Trophoblast cell (in vitro differentiated cells and primary cell): ENCODE results near the gene TTK.
"Not testable (repeated sequence)": the region's sequence is repeated elsewhere in the genome, so short reads cannot be mapped to it uniquely, and the experiment has no call there.

Source experiments
- DNase-seq, 2 donors: peaks; one replicate each; pipeline ENCODE4 v3.0.0-alpha.2; 2016
- H2AFZ ChIP-seq: 2 replicates; pipeline ENCODE4 v1.6.1; 2013; ENCODE audit warnings: low read length, moderate library complexity, mild to moderate bottlenecking; ENCODE audit not compliant: insufficient read depth, poor library complexity
- H2AK5ac ChIP-seq: 2 replicates; pipeline ENCODE4 v1.6.1; 2013; ENCODE audit warnings: mild to moderate bottlenecking, low read length
- H2BK120ac ChIP-seq: 2 replicates; pipeline ENCODE4 v1.6.1; 2013; ENCODE audit warnings: low read length, mild to moderate bottlenecking, moderate library complexity; ENCODE audit not compliant: insufficient read depth, poor library complexity
- H2BK12ac ChIP-seq: 2 replicates; pipeline ENCODE4 v1.6.1; 2013; ENCODE audit warnings: mild to moderate bottlenecking, low read length, moderate library complexity
- H2BK5ac ChIP-seq: 2 replicates; pipeline ENCODE4 v1.6.1; 2013; ENCODE audit warnings: low read length, low read depth, moderate library complexity, mild to moderate bottlenecking; ENCODE audit not compliant: poor library complexity
- H3K14ac ChIP-seq: 2 replicates; pipeline ENCODE4 v1.6.1; 2013; ENCODE audit warnings: mild to moderate bottlenecking, low read length
- H3K18ac ChIP-seq: 2 replicates; pipeline ENCODE4 v1.6.1; 2013; ENCODE audit warnings: mild to moderate bottlenecking, low read length
- H3K23ac ChIP-seq: 2 replicates; pipeline ENCODE4 v1.6.1; 2013; ENCODE audit warnings: low read length
- H3K27ac ChIP-seq: 2 replicates; pipeline ENCODE4 v1.5.1; 2013; ENCODE audit warnings: low read depth, mild to moderate bottlenecking, inconsistent platforms, low read length, moderate library complexity
- H3K27me3 ChIP-seq: 2 replicates; pipeline ENCODE4 v1.6.1; 2013; ENCODE audit warnings: inconsistent platforms, mild to moderate bottlenecking, low read length, moderate library complexity; ENCODE audit not compliant: insufficient read depth
- H3K36me3 ChIP-seq, 2 experiments: 1 replicate in 1 of 2; 2 replicates in 1 of 2; pipeline ENCODE4 v1.6.1; 2013; ENCODE audit warnings: low read length in 2 of 2, mild to moderate bottlenecking in 2 of 2, moderate library complexity in 1 of 2; ENCODE audit not compliant: insufficient read depth in 2 of 2, control insufficient read depth in 1 of 2
- H3K4ac ChIP-seq: 2 replicates; pipeline ENCODE4 v1.6.1; 2013; ENCODE audit warnings: low read depth, mild to moderate bottlenecking, low read length, moderate library complexity
- H3K4me1 ChIP-seq, 2 experiments: 1 replicate in 1 of 2; 2 replicates in 1 of 2; pipeline ENCODE4 v1.6.1; 2013; ENCODE audit warnings: low read length in 2 of 2, mild to moderate bottlenecking in 2 of 2, moderate library complexity in 1 of 2; ENCODE audit not compliant: insufficient read depth in 2 of 2, control insufficient read depth in 1 of 2
- H3K4me2 ChIP-seq: 2 replicates; pipeline ENCODE4 v1.6.1; 2013; ENCODE audit warnings: inconsistent platforms, mild to moderate bottlenecking, low read length, moderate library complexity
- H3K4me3 ChIP-seq: 2 replicates; pipeline ENCODE4 v1.5.1; 2013; ENCODE audit warnings: mild to moderate bottlenecking, low read depth, low read length, inconsistent platforms
- H3K79me1 ChIP-seq: one replicate; pipeline ENCODE4 v1.6.1; 2013; ENCODE audit warnings: low read length
- H3K79me2 ChIP-seq: 2 replicates; pipeline ENCODE4 v1.6.1; 2013; ENCODE audit warnings: low read length, mild to moderate bottlenecking; ENCODE audit not compliant: control insufficient read depth, insufficient read depth, poor library complexity
- H3K9ac ChIP-seq: 2 replicates; pipeline ENCODE4 v1.6.1; 2013; ENCODE audit warnings: mild to moderate bottlenecking, low read length
- H3K9me3 ChIP-seq: 2 replicates; pipeline ENCODE4 v1.6.1; 2013; ENCODE audit warnings: low read depth, mild to moderate bottlenecking, control low read depth, inconsistent platforms, low read length; ENCODE audit not compliant: insufficient read depth
- H4K12ac ChIP-seq: 2 replicates; pipeline ENCODE4 v1.6.1; 2013; ENCODE audit warnings: low read depth, mild to moderate bottlenecking, low read length, moderate library complexity
- H4K8ac ChIP-seq: 2 replicates; pipeline ENCODE4 v1.6.1; 2013; ENCODE audit warnings: low read depth, mild to moderate bottlenecking, low read length, moderate library complexity
- H4K91ac ChIP-seq: one replicate; pipeline ENCODE4 v1.6.1; 2013; ENCODE audit warnings: low read depth, mild to moderate bottlenecking, low read length, moderate library complexity
- WGBS: extraction: QIAGEN DNeasy Blood & Tissue Kit; methylation state at CpG from one replicate; pipeline ENCODE4 v1.1.7; 2013; ENCODE audit warnings: missing lambda C conversion rate; ENCODE audit not compliant: insufficient read length, insufficient coverage; ENCODE audit errors: extremely low coverage; 5-methylcytosine and 5-hydroxymethylcytosine counted together

TTK gene

GRCh38 chr6:80029470-80029869 is 25.0 kb downstream of the TTK start:
- no peak overlapping the region for H4K12ac ChIP-seq
- H2BK12ac ChIP-seq, result no peak overlapping the region
- peak overlapping the region; percentile 78 for H3K9ac ChIP-seq
- H2BK120ac ChIP-seq, result no peak overlapping the region
- no peak overlapping the region for H3K27ac ChIP-seq
- H3K4ac ChIP-seq, result no peak overlapping the region
- H3K79me1 ChIP-seq, result no peaks in the 10 kb centered on the region
- no peak overlapping the region for H2AFZ ChIP-seq
- no peak overlapping the region for H3K14ac ChIP-seq
- no peaks in the 10 kb centered on the region for H3K4me1 ChIP-seq
- H3K23ac ChIP-seq, result no peak overlapping the region
- H3K36me3 ChIP-seq, result peaks cover 7 to 8% of the 10 kb centered on the region in 2 experiments
- no peak overlapping the region for H4K8ac ChIP-seq
- no peak overlapping the region for H4K91ac ChIP-seq
- no peak overlapping the region for H3K4me3 ChIP-seq
- no peak overlapping the region for H3K4me2 ChIP-seq
- no peaks in the 10 kb centered on the region for H3K27me3 ChIP-seq
- no peak overlapping the region for H2AK5ac ChIP-seq
- no CpG with 5 or more reads among the region's 3 CpGs for WGBS
- DNase-seq, result no peak
- no peak overlapping the region for H3K18ac ChIP-seq
- H2BK5ac ChIP-seq, result no peak overlapping the region
- H3K9me3 ChIP-seq, result no peaks in the 10 kb centered on the region
- no peaks in the 10 kb centered on the region for H3K79me2 ChIP-seq

DNA sequence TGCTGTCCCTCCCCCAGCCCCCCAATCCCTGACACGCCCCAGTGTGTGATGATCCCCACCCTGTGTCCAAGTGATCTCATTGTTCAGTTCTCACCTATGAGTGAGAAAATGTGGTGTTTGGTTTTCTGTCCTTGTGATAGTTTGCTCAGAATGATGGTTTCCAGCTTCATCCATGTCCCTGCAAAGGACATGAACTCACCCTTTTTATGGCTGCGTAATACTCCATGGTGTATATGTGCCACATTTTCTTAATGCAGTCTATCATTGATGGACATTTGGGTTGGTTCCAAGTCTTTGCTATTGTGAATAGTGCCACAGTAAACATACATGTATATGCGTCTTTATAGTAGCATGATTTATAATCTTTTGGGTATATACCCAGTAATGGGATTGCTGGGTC is 43.8 kb downstream of the TTK start:
- H3K9me3 ChIP-seq, H3K18ac ChIP-seq, H3K14ac ChIP-seq, H3K27ac ChIP-seq, H3K9ac ChIP-seq, H3K23ac ChIP-seq, H3K4me2 ChIP-seq, H3K4ac ChIP-seq, H4K12ac ChIP-seq, H3K4me3 ChIP-seq, H2BK5ac ChIP-seq, H3K36me3 ChIP-seq, H4K91ac ChIP-seq, H3K4me1 ChIP-seq, H3K79me1 ChIP-seq, H3K79me2 ChIP-seq, H3K27me3 ChIP-seq, H2AK5ac ChIP-seq, H2AFZ ChIP-seq, H2BK120ac ChIP-seq, H2BK12ac ChIP-seq, H4K8ac ChIP-seq, DNase-seq: not testable (repeated sequence)
- no CpG with 5 or more reads among the region's 3 CpGs for WGBS

GRCh38 chr6:80060774-80061173 is 56.3 kb downstream of the TTK start:
- Histone ChIP-seq H3K4me1 (no peaks in the 10 kb centered on the region), H4K8ac (no peak overlapping the region), H2AK5ac (no peak overlapping the region), H3K9ac (no peak overlapping the region), H4K91ac (no peak overlapping the region), H3K18ac (no peak overlapping the region), H2BK120ac (no peak overlapping the region), H3K79me1 (no peaks in the 10 kb centered on the region), H3K23ac (no peak overlapping the region), H3K4me3 (no peak overlapping the region), H3K79me2 (no peaks in the 10 kb centered on the region), H3K4ac (no peak overlapping the region), H3K36me3 (peaks cover 0 to 3% of the 10 kb centered on the region in 2 experiments), H3K14ac (no peak overlapping the region), H3K27me3 (no peaks in the 10 kb centered on the region), H3K9me3 (no peaks in the 10 kb centered on the region), H3K4me2 (no peak overlapping the region), H4K12ac (no peak overlapping the region), H2AFZ (no peak overlapping the region), H2BK12ac (no peak overlapping the region), H3K27ac (no peak overlapping the region), H2BK5ac (no peak overlapping the region)
- no peak for DNase-seq

DNA sequence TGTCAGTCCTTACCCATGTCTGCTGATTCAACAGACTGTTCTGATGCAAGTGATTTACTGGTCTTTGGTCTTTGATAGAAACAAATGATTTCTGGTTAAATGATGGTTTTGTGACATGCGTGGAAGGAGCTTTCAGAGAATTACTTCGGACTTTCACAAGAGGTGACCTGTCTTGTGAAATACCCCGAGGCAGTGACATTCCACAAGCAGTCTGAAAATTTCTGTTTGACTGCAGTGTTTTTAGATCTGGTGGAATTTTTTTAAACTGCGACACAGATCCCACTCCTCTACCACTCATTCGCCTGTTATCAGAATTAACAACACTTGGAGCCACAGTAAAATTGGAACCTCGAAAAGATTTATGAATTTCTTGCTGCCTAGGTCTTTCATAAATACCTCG is 63.7 kb downstream of the TTK start:
- H3K4me1 ChIP-seq, H4K8ac ChIP-seq, H3K79me1 ChIP-seq, H3K27ac ChIP-seq, H2BK5ac ChIP-seq, H3K23ac ChIP-seq, H2BK12ac ChIP-seq, H3K4me2 ChIP-seq, H3K4me3 ChIP-seq, H2AFZ ChIP-seq, H3K9ac ChIP-seq, H4K91ac ChIP-seq, H2BK120ac ChIP-seq, H3K27me3 ChIP-seq, H3K36me3 ChIP-seq, H3K9me3 ChIP-seq, H4K12ac ChIP-seq, H3K79me2 ChIP-seq, H2AK5ac ChIP-seq, H3K14ac ChIP-seq, H3K4ac ChIP-seq, H3K18ac ChIP-seq: not testable (repeated sequence)
- WGBS, result no CpG with 5 or more reads among the region's 7 CpGs
- DNase-seq, result peak; percentile 52 to 68

GRCh38 chr6:80070431-80070830 is 66.0 kb downstream of the TTK start:
- no CpG with 5 or more reads among the region's 19 CpGs for WGBS
- H3K9ac ChIP-seq, H3K4ac ChIP-seq, H2BK12ac ChIP-seq, DNase-seq, H3K14ac ChIP-seq, H3K4me2 ChIP-seq, H3K79me2 ChIP-seq, H3K23ac ChIP-seq, H3K18ac ChIP-seq, H2AK5ac ChIP-seq, H3K9me3 ChIP-seq, H3K79me1 ChIP-seq, H3K4me3 ChIP-seq, H3K27ac ChIP-seq, H4K12ac ChIP-seq, H4K8ac ChIP-seq, H3K36me3 ChIP-seq, H4K91ac ChIP-seq, H3K27me3 ChIP-seq, H2BK120ac ChIP-seq, H2AFZ ChIP-seq, H2BK5ac ChIP-seq, H3K4me1 ChIP-seq: not testable (repeated sequence)
